ENCODE data around the gene CCDC175.

CCDC175 gene

DNA sequence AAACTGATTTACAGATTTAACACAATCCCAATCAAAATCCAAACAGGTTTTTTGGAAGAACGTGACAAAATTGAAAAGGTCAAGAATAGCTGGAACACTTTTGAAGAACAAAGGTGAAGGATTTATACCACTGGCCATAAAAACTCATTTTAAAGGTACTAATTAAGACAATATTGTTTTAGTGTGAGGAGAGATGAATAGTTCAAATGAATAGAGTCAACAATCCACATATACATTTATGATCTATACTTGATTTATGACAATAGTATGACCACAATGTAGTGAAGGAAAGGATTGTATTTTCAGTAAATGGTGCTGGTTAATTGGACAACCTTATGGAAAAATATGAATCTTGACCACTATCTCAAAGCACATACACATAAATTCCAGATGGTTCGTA, 29.3 kb downstream of the CCDC175 start:
- no peak for ATAC-seq

DNA sequence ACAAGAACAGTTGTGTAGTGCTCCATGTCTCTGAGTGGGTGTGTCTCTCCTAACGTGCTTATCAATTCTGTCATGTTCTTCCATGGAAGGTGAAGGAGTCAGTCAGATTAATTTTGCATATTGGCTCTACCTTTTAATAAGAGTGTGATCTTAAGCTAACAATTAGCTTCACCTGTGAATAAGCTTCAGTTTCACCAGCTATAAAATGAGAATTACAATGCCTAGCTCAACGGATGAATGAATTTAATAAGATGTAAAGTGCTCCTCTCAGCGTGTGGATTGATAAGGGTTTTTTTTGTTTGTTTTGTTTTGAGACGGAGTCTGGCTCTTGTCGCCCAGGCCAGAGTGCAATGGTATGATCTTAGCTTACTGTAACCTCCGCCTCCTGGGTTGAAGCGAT, 32.7 kb downstream of the CCDC175 start:
- no peak for TF ChIP-seq CSRNP3 (CRISPR knock-in tag; IDR thresholded peaks at IDR 0.05)
- TF ChIP-seq PPARA (CRISPR knock-in tag; IDR thresholded peaks at IDR 0.05; ENCODE audit: borderline replicate concordance): no peak
- no peak for TF ChIP-seq RARB (CRISPR knock-in tag; IDR thresholded peaks at IDR 0.05)
- TF ChIP-seq ZNF70 (CRISPR knock-in tag; IDR thresholded peaks at IDR 0.05): no peak

More for the DNA sequence above, 29.3 kb downstream of the CCDC175 start:
- no peak for TF ChIP-seq GLIS3 (CRISPR knock-in tag; IDR thresholded peaks at IDR 0.05)
- TF ChIP-seq, protein P1, sequence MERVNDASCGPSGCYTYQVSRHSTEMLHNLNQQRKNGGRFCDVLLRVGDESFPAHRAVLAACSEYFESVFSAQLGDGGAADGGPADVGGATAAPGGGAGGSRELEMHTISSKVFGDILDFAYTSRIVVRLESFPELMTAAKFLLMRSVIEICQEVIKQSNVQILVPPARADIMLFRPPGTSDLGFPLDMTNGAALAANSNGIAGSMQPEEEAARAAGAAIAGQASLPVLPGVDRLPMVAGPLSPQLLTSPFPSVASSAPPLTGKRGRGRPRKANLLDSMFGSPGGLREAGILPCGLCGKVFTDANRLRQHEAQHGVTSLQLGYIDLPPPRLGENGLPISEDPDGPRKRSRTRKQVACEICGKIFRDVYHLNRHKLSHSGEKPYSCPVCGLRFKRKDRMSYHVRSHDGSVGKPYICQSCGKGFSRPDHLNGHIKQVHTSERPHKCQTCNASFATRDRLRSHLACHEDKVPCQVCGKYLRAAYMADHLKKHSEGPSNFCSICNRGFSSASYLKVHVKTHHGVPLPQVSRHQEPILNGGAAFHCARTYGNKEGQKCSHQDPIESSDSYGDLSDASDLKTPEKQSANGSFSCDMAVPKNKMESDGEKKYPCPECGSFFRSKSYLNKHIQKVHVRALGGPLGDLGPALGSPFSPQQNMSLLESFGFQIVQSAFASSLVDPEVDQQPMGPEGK (CRISPR knock-in tag; IDR thresholded peaks at IDR 0.05; ENCODE audit: borderline replicate concordance): no peak
- no peak for TF ChIP-seq ZNF70 (CRISPR knock-in tag; IDR thresholded peaks at IDR 0.05)
- no peak for TF ChIP-seq ARNTL (CRISPR knock-in tag; IDR thresholded peaks at IDR 0.05; ENCODE audit: borderline replicate concordance, low read depth)
- no peak for TF ChIP-seq SNAI2 (CRISPR knock-in tag; IDR thresholded peaks at IDR 0.05)
- TF ChIP-seq ZFP30 (CRISPR knock-in tag; IDR thresholded peaks at IDR 0.05): no peak

GRCh38 chr14:59541731-59542130, 34.9 kb downstream of the CCDC175 start:
- ATAC-seq: no peak
- TF ChIP-seq ARNTL (CRISPR knock-in tag; IDR thresholded peaks at IDR 0.05; ENCODE audit: borderline replicate concordance, low read depth): no peak
- TF ChIP-seq BACH2 (CRISPR knock-in tag; IDR thresholded peaks at IDR 0.05; ENCODE audit: borderline replicate concordance): no peak
- TF ChIP-seq TCF4 (CRISPR knock-in tag; IDR thresholded peaks at IDR 0.05; ENCODE audit: borderline replicate concordance): no peak
- no peak for TF ChIP-seq OSR1 (CRISPR knock-in tag; IDR thresholded peaks at IDR 0.05)
- TF ChIP-seq ZFP30 (CRISPR knock-in tag; IDR thresholded peaks at IDR 0.05): no peak
- TF ChIP-seq ZNF565 (CRISPR knock-in tag; conservative IDR thresholded peaks at IDR 0.05; ENCODE audit: low read depth): no peak
- no peak for TF ChIP-seq ZNF70 (CRISPR knock-in tag; IDR thresholded peaks at IDR 0.05)
- no peak for TF ChIP-seq RARB (CRISPR knock-in tag; IDR thresholded peaks at IDR 0.05)
- TF ChIP-seq PPARA (CRISPR knock-in tag; IDR thresholded peaks at IDR 0.05; ENCODE audit: borderline replicate concordance): no peak
- TF ChIP-seq ZFP3 (CRISPR knock-in tag; IDR thresholded peaks at IDR 0.05): no peak
- TF ChIP-seq TOX (CRISPR knock-in tag; IDR thresholded peaks at IDR 0.05; ENCODE audit: borderline replicate concordance): no peak
- TF ChIP-seq, protein P1 (CRISPR knock-in tag; IDR thresholded peaks at IDR 0.05; ENCODE audit: borderline replicate concordance): no peak
- TF ChIP-seq ZC3H10 (CRISPR knock-in tag; IDR thresholded peaks at IDR 0.05): no peak
- no peak for TF ChIP-seq TSHZ2 (CRISPR knock-in tag; IDR thresholded peaks at IDR 0.05)
- TF ChIP-seq SNAI2 (CRISPR knock-in tag; IDR thresholded peaks at IDR 0.05): no peak

More for the DNA sequence above, 32.7 kb downstream of the CCDC175 start:
- ATAC-seq: no peak

- ATAC-seq: no peak
- TF ChIP-seq ZFP3 (CRISPR knock-in tag; IDR thresholded peaks at IDR 0.05): no peak
- TF ChIP-seq ZNF8 (CRISPR knock-in tag; IDR thresholded peaks at IDR 0.05): no peak
- no peak for TF ChIP-seq TSHZ2 (CRISPR knock-in tag; IDR thresholded peaks at IDR 0.05)
- TF ChIP-seq, protein P2, sequence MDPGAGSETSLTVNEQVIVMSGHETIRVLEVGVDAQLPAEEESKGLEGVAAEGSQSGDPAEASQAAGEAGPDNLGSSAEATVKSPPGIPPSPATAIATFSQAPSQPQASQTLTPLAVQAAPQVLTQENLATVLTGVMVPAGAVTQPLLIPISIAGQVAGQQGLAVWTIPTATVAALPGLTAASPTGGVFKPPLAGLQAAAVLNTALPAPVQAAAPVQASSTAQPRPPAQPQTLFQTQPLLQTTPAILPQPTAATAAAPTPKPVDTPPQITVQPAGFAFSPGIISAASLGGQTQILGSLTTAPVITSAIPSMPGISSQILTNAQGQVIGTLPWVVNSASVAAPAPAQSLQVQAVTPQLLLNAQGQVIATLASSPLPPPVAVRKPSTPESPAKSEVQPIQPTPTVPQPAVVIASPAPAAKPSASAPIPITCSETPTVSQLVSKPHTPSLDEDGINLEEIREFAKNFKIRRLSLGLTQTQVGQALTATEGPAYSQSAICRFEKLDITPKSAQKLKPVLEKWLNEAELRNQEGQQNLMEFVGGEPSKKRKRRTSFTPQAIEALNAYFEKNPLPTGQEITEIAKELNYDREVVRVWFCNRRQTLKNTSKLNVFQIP (CRISPR knock-in tag; IDR thresholded peaks at IDR 0.05; ENCODE audit: borderline replicate concordance, low read depth): no peak
- TF ChIP-seq ISL1 (CRISPR knock-in tag; IDR thresholded peaks at IDR 0.05): no peak
- no peak for TF ChIP-seq BACH2 (CRISPR knock-in tag; IDR thresholded peaks at IDR 0.05; ENCODE audit: borderline replicate concordance)
- no peak for TF ChIP-seq ESRRG (CRISPR knock-in tag; IDR thresholded peaks at IDR 0.05)
- TF ChIP-seq, protein P3, sequence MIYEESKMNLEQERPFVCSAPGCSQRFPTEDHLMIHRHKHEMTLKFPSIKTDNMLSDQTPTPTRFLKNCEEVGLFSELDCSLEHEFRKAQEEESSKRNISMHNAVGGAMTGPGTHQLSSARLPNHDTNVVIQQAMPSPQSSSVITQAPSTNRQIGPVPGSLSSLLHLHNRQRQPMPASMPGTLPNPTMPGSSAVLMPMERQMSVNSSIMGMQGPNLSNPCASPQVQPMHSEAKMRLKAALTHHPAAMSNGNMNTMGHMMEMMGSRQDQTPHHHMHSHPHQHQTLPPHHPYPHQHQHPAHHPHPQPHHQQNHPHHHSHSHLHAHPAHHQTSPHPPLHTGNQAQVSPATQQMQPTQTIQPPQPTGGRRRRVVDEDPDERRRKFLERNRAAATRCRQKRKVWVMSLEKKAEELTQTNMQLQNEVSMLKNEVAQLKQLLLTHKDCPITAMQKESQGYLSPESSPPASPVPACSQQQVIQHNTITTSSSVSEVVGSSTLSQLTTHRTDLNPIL (CRISPR knock-in tag; IDR thresholded peaks at IDR 0.05; ENCODE audit: low read depth): no peak
- no peak for TF ChIP-seq PPARA (CRISPR knock-in tag; IDR thresholded peaks at IDR 0.05; ENCODE audit: borderline replicate concordance)
- TF ChIP-seq OSR1 (CRISPR knock-in tag; IDR thresholded peaks at IDR 0.05): no peak
- no peak for TF ChIP-seq ZNF70 (CRISPR knock-in tag; IDR thresholded peaks at IDR 0.05)
- TF ChIP-seq ZFP30 (CRISPR knock-in tag; IDR thresholded peaks at IDR 0.05): no peak
These were observed 35.8 kb downstream of the CCDC175 start for GRCh38 chr14:59540852-59541251.
